Caki2 (cell line): ENCODE measurements around the gene NR3C1. TPM values are rescaled to one million over a fixed set of nuclear protein-coding genes. Genes with fewer than 3 reads are reported as not detected.
"Not testable (repeated sequence)": the region's sequence is repeated elsewhere in the genome, so short reads cannot be mapped to it uniquely, and the experiment has no call there.

Source experiments
- DNase-seq: peaks from one replicate; pipeline ENCODE4 v3.0.0-alpha.2; 2015; ENCODE audit warnings: low read depth
- in situ Hi-C: cut with HindIII; loops from 2 replicates; pipeline ENCODE4 v1.10.0; 2016; ENCODE audit warnings: low sequenced_read_pairs, low pct_unique_long_range_greater_than_20kb, mixed read lengths
- total RNA-seq: library from RNA; depleted of rRNA; stranded (reverse); fragments of >200 nt; shearing (Covaris generic); gene quantifications from 2 replicates; pipeline ENCODE4 v1.2.3, GENCODE V29; 2014; ENCODE audit warnings: low replicate concordance

Gene NR3C1
- total RNA-seq, 1 experiment from 2014 or later = 13.8 TPM

DNA sequence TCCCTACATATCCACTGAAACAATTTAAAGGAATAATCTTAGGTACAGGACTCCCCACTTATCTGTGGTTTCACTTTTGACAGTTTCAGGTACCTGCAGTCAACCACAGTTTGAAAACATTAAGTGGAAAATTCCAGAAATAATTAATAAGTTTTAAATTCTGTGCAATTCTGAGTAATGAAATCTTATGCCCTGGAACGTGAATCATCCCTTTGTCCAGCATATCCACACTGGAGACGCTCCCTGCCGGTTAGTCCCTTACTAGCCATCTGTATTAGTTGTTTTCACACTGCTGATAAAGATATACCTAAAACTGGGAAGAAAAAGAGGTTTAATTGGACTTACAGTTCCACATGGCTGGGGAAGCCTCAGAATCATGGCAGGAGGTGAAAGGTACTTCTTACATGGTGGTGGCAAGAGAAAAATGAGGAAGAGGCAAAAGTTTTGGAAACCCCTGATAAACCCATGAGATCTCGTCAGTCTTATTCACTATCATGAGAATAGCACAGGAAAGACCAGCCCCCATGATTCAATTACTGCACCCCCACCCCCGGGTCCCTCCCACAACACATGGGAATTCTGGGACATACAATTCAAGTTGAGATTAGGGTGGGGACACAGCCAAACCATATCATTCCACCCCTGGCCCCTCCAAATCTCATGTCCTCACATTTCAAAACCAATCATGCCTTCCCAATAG, 80.4 kb downstream of the NR3C1 start:
- DNase-seq, in situ Hi-C loops: not testable (repeated sequence)

GRCh38 chr5:143322176-143322575, 81.3 kb downstream of the NR3C1 start:
- in situ Hi-C loops = no loop called here
- no peak for DNase-seq

DNA sequence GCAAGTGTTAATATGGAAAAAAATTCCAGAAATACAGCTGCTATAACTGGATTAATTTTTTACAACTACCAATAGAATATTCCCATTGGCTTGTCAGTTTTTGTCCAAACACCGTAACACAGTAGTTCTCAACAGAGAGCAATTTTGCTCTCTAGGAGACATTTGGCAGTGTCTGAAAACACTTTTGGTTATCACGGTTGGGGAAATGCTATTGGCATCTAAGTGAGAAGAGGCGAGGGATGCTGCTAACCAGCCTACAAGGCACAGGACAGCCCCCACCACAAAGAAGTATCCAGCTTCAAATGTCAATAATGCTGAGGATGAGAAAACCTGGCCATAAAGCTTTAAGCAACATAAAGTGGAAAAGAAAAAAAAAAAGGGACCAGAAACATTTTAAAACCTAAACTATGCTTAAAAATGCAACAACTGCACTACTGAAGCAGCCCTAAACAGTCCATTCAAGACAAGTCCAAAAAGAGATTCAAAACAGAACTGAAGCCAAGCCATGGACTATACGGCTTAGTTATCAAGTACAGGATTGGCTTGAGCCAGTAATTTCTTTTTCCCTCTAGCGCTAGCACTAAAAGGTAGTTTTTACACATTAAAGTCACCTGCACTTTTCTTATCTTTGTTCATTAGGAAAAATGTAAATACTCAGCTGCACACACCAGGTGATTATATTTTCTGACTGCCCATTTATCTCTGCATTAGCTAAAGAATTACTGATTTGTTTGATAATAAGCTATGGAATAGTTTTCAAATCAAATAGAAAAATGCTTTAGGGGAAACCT, 83.9 kb downstream of the NR3C1 start:
- in situ Hi-C loops = no loop called here
- no peak for DNase-seq

- in situ Hi-C loops = no loop called here
- DNase-seq = no peak
These were observed 84.7 kb downstream of the NR3C1 start for GRCh38 chr5:143318833-143319232.

GRCh38 chr5:143318270-143318669, 85.2 kb downstream of the NR3C1 start:
- no peak for DNase-seq
- in situ Hi-C loops = no loop called here

DNA sequence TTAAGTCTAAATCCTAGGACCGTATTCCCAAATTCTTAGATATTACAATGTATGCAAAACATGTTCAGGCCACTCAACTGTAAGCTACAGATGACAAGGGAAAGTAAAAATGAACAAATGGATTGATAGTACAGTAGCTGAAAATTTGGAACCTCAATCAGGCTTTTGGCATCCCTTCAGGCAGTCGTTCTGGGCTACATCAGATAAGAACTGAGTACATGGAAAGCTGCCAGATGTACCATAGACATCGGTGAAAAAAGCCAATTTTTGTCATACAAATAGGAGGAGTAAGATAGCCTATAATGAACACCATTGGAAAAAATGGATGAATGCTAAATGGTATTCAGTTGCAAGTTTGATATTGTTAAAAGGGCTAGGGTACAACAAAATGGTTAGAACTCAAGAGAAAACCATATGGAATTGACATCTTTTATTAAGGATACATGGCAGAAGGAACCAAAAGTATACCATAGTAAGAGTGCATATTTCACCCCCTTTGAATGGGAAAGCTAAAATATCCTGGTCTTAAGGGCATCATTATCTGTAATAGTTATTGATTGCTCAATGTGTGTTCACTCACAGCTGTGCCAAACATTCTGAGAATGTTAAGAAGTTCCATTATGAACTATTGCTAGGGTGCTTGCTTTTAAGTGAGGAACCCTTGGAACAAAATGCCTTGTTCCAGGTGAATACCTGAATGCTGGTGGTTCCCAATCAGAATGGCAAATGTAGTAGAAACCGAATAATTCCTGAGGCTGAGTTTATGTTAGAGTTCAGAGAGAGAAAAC, 86.4 kb downstream of the NR3C1 start:
- DNase-seq = no peak
- in situ Hi-C loops = no loop called here

- in situ Hi-C loops = no loop called here
- no peak for DNase-seq
These were observed 87.1 kb downstream of the NR3C1 start for GRCh38 chr5:143316337-143316736.

GRCh38 chr5:143315929-143316328, 87.6 kb downstream of the NR3C1 start:
- DNase-seq = no peak
- in situ Hi-C loops = no loop called here

GRCh38 chr5:143315214-143315613, 88.3 kb downstream of the NR3C1 start:
- no peak for DNase-seq
- in situ Hi-C loops = no loop called here

DNA sequence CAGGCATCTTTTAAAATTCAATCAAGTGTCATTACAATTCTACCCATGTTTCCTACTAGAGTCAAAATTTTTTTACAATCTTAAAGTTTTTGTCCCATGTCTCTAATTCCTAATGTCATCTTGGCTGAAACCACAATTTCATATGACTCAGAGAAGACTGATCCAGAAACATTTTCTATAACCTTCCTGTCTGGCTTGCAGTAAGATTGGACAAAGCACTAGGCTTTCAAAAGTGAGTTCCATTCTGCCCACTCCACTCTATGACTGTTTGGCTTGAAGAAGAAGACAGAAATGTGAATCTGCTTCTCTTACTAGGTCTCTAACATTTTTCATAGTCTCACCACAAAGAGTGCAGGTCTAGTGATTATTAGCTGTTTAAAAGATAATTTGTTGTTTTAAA, 88.8 kb downstream of the NR3C1 start:
- in situ Hi-C loops = no loop called here
- no peak for DNase-seq

DNA sequence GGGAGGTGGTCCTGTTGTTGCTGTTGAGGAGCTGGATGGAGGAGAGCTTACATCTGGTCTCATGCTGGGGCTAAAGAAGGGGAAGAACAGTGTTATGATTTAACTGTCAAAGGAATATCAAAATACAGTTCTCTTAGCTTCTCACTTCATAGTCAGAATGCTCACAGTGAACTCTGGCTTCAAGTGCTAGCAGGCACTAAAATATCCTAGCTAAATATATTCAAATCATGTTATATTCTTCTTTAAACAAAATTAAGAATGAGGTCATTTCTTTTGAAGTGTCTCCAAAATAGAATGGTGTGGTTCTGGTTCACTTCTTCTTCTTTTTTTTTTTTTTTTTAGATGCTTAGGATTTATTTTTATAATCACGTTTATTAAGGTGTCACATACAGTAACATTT, 89.4 kb downstream of the NR3C1 start:
- no peak for DNase-seq
- in situ Hi-C loops = no loop called here

- no peak for DNase-seq
- in situ Hi-C loops = no loop called here
These were observed 90.1 kb downstream of the NR3C1 start for GRCh38 chr5:143313298-143313852.

- no peak for DNase-seq
- in situ Hi-C loops = no loop called here
These were observed 90.7 kb downstream of the NR3C1 start for GRCh38 chr5:143312822-143313221.

- DNase-seq = no peak
- in situ Hi-C loops = no loop called here
These were observed 91.5 kb downstream of the NR3C1 start for GRCh38 chr5:143311955-143312354.

DNA sequence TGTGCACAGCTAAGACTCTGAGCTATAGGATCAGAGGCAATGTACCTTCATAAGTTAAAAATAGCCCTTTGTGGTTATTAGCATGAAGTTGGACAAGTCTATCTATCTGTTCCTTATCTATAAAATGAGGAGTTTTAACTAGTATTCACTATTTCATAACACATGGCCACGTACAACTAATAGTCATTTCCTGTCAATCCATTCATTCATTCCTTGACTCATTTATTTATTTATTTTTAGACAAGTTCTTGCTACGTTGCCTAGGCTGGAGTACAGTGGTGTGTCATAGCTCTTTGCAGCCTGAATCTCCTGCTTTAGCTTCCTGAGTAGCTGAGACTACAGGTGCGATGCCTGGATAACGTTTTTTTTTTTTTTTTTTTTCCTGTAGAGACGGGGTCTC, 92.1 kb downstream of the NR3C1 start:
- peak; percentile 21 for DNase-seq
- in situ Hi-C loops = no loop called here

DNA sequence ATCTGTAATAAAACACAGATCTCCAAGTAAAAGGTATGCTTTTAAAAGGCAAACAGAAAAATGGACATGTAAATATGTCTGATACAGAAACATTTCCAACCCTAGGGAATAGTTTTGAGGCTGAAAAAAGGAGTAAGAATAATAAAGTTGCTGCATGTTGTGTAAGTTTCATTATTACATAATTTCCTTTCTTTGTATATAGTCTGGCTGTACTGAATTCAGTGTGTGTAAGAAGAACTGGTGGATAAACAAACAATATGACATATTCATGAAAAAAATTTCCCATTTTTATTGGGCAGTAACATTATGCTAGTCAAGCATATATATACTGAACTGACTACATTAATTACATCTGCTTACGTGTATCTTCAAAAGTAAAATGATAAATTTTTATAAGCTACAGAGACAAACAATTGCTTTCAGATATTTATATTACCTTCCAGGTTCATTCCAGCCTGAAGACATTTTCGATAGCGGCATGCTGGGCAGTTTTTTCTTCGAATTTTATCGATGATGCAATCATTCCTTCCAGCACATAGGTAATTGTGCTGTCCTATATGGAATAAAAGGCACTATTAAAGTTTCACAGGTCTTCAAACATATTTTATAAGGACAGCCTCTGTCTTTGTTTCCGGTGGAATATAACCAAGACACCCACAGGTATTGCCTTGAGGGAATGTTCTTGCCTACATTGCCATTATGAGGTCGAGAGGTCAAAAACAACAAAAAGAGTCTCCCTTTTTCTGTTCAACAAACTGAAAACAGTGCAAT, 93.6 kb downstream of the NR3C1 start:
- in situ Hi-C loops = no loop called here
- no peak for DNase-seq

DNA sequence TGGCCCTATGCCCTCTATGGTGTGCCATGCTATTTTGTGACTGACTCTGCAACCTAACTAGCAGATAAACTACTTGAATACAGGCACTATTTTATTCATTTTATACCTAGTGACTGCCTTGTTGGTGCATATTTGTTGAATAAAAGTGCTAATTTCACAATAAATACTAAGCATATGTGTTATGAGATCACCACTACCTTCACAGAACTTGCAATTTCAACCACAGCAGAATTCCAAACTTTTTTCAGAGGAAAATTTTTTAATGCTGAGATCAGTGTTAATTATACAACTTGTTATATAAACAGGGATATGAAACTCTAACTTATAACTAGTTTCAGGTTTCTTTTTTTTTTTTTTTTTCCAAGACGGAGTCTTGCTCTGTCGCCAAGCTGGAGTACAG, 94.8 kb downstream of the NR3C1 start:
- peak; percentile 3 for DNase-seq
- in situ Hi-C loops = no loop called here

- in situ Hi-C loops = no loop called here
- no peak for DNase-seq
These were observed 97.4 kb downstream of the NR3C1 start for GRCh38 chr5:143306040-143306439.
